D721Med (cell line): ENCODE results near the gene MMP24.
"Not testable (repeated sequence)": the region's sequence is repeated elsewhere in the genome, so short reads cannot be mapped to it uniquely, and the experiment has no call there.

Experiments
- DNase-seq: peaks from one replicate; pipeline ENCODE4 v3.0.0; 2011; ENCODE audit warnings: low spot score; ENCODE audit not compliant: insufficient read length
- FAIRE-seq: peaks from 2 replicates; lab custom pipeline; 2011; peaks lifted over from hg19 to GRCh38; lab: Jason Lieb, UNC
- TF ChIP-seq, protein P1 (sequence below): IDR thresholded peaks from 2 replicates; pipeline ENCODE4 v1.5.1; 2012; ENCODE audit warnings: mild to moderate bottlenecking, control low read depth; ENCODE audit not compliant: insufficient read depth; ENCODE audit errors: missing control alignments

Gene MMP24

DNA sequence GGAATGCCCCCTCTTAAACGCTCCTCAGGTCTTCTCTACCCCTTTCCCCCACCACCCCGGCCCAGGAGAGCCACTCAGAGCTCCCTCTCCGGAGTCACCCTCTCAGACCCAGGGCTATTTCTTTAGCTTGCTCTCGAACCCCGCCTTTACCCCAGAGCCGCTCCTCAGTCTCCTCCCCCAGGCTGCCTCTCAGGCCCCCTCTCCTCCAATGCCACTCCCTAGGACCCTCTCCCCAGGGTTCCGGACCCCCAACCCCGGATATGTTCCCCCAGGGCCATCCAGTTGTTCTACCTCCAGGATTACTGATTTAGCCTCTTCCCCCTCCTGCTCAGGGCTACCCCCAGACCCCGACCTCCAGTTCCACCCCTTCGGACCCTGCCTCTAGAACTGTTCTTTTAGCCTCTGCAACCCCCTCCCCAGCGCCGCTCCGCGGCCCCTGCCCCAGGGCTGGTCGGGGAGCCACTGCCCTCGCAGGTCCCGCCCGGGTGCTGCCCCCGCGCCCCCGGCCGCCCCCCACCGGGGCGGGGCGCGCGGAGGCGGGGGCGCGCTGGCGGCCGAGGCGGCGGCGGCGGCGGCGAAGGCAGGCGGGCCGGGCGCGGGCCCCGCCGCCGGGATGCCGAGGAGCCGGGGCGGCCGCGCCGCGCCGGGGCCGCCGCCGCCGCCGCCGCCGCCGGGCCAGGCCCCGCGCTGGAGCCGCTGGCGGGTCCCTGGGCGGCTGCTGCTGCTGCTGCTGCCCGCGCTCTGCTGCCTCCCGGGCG, at the start of gene MMP24:
MMP24 (plus strand) TSS at position 565 of the 758 bp plus-strand sequence; CDS start at position 614, 49 bp downstream.
- DNase-seq (no peak), FAIRE-seq (no peak)
- TF ChIP-seq, protein P1, sequence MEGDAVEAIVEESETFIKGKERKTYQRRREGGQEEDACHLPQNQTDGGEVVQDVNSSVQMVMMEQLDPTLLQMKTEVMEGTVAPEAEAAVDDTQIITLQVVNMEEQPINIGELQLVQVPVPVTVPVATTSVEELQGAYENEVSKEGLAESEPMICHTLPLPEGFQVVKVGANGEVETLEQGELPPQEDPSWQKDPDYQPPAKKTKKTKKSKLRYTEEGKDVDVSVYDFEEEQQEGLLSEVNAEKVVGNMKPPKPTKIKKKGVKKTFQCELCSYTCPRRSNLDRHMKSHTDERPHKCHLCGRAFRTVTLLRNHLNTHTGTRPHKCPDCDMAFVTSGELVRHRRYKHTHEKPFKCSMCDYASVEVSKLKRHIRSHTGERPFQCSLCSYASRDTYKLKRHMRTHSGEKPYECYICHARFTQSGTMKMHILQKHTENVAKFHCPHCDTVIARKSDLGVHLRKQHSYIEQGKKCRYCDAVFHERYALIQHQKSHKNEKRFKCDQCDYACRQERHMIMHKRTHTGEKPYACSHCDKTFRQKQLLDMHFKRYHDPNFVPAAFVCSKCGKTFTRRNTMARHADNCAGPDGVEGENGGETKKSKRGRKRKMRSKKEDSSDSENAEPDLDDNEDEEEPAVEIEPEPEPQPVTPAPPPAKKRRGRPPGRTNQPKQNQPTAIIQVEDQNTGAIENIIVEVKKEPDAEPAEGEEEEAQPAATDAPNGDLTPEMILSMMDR, result no peak

DNA sequence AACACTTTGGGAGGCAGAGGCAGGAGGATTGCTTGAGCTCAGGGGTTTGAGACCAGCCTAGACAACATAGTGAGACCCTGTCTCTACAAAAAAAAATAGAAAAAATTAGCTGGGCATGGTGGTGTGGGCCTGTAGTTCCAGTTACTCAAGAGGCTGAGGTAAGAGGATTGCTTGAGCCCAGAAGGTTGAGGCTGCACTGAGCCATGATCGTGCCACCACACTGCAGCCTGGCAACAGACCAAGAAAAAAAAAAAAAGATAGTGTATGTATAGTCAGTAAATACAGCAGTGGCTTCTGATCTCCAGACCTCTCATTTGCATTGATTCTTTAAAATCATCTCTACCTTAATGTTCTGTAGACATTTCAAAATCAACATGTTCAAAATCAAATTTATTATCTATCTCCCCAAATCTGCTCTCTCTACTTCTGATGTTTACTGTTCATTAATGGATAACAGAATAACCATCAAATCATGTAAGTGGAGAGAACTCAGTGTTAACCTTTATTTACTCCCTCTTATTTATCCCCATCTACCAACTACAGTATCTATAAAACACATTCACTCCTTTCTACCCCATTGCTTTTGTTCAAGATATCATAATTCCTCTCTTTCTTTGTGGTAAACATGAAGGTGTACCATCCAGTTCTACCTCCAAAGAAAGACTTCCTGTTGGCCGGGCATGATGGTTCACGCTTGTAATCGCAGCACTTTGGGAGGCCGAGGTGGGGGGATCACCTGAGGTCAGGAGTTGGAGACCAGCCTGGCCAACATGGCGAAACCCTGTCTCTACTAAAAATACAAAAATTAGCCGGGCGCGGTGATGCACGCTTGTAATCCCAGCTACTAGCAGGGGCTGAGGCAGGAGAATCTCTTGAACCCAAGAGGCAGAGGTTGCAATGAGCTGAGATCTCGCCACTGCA, 46.9 kb upstream of the MMP24 start:
- no peak for DNase-seq
- no peak for FAIRE-seq
- TF ChIP-seq, protein P1, result no peak

DNA sequence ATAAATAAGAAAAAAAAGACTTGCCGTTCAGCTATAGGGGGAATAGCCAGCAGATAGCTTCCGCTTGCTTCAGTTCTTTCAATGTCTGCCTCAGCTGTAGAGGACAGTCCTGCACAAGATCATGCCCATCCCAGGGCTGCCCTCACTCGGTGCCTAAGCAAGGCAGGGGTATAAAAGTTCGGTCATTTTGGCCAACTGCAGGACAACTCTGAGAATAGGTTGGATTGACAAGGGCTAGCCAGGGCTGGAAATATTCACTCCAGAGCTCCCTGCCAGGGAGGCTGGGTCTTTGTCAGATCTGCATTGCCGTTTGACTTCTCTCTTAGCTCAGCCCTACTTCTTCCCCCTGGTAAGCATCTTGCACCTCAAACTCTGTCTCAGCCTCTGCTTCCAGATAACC, 46.2 kb upstream of the MMP24 start:
- no peak for FAIRE-seq

DNA sequence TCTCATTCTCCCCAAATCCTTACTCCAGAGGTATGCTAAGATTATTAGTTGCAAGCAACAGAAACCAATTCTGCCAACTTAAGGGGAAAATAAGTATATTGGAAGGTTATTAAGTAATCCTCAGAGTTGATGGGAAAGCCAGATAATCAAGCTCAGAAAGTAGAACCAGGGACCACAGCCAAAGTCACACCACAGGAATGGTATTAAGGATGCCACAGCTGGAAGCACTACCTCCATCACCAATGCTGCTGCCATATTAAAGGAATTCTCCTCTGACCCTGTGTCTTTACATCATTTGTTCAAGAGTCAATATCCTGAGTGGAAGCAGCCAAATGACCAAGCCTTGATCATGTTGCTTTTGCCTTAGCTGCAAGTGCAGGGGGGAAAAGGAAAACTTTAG, 44.8 kb upstream of the MMP24 start:
- DNase-seq, result no peak
- no peak for FAIRE-seq
- TF ChIP-seq, protein P1, result no peak

More for the DNA sequence above, 46.2 kb upstream of the MMP24 start:
- TF ChIP-seq, protein P1, result no peak
- no peak for DNase-seq

DNA sequence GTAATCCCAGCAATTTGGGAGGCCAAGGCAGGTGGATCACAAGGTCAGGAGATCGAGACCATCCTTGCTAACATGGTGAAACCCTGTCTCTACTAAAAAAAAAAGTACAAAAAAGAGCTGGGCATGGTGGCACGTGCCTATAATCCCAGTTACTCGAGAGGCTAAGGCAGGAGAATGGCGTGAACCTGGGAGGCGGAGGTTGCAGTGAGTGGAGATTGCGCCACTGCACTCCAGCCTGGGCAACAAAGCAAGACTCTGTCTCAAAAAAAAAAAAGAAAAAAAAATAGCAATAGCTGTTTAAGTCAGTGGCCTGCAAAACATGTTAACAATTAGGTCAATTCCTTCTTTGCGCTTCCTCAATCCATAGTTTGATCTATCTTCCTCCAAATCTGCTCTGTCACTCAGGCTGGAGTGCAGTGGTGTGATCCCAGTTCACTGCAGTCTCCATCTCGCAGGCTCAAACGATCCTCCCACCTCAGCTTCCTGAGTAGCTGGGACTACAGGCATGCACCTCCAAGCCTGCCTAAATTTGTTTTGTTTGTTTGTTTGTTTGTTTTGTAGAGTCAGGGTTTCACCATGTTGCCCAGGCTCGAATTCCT, 39.7 kb upstream of the MMP24 start:
- not testable (repeated sequence) for FAIRE-seq

DNA sequence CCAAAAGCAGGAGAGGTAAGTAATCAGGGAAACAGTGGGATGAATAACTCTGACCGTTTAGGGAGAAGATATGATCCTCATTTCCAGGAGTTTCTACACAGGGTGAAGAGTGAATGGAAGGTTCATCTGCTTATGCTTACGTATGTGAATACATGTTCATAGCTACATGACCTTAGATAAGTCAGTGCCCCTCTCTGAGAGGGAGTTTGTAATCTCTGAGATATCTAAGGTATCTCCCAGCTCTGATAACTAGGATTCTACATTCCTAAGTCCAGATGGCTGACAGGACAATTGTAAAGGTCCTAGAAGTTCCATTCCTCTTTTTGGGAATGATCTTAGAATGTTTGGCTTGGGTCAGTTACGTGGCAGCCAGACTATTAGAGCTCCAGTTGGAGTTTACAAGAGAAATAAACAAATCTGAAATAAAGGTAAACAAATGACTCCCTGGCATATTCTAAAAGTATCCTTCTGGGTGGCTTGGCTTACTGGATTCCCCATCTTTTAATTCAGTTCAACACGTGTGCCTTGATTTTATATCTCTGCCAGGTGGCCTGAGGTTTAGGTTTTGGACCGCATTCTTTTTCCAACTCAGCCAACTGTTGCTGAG, 38.8 kb upstream of the MMP24 start:
- DNase-seq, result no peak
- FAIRE-seq, result no peak
- TF ChIP-seq, protein P1, result no peak

More for the DNA sequence above, 39.7 kb upstream of the MMP24 start:
- not testable (repeated sequence) for DNase-seq

DNA sequence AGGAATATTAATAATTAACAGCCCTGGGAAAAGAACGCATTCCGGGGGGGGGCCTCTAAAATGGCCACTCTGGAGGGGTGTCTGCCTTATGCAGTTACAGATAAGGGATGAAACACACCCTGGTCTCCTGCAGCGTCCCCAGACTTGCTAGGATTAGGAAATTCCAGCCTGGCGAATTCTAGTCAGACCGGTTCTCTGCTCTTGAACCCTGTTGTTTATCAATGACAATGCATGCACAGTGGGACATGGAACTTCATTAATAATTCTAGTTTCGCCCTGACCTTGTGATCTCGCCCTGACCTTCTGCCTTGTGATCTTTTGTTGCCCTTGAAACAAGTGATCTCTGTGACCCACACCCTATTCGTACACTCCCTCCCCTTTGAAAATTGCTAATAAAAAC, 37.3 kb upstream of the MMP24 start:
- not testable (repeated sequence) for FAIRE-seq, DNase-seq
